ENCODE results near the gene TAF11L14.
"Not testable (repeated sequence)": the region's sequence is repeated elsewhere in the genome, so short reads cannot be mapped to it uniquely, and the experiment has no call there.

DNA sequence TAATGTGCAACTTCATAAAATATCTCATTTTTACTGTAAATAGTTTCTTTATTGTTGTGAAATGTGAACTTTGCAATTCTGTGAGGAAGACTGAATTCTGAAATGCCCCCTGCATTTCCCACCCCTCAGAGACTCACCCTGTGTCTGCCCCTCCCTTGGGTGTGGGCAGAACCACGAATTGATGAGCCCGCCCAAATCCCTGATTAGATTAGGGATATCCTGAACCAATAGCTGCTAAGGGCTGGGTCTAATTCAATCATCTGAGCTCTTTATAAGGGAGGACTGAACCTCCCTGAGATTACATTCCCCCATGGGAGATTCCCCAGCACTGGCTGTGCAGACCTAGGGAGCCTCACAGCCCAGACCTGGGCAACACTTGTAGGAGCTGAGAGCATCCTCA is 24.2 kb upstream of the TAF11L14 start, which contains the start of gene TAF11L12:
- not testable (repeated sequence) for TF ChIP-seq CTCF (conservative IDR thresholded peaks at IDR 0.05); ZFX (IDR thresholded peaks at IDR 0.05)

Data from C4-2B (cell line).